Measurements from ENCODE around the gene SAMD14.

The SAMD14 gene

GRCh38 chr17:50112694-50113093 lies 17.3 kb downstream of the SAMD14 start:
- H3K4me3 ChIP-seq (ENCODE audit: control insufficient read depth, low read depth, low read length) = no peak overlapping the region
- TF ChIP-seq CTCF (IDR thresholded peaks at IDR 0.05; ENCODE audit: control insufficient read depth, insufficient read depth, low read depth, low read length, missing control alignments) = no peak
- no peak for DNase-seq (ENCODE audit: low read depth)

GRCh38 chr17:50111673-50112655 lies 18.0 kb downstream of the SAMD14 start:
- H3K4me3 ChIP-seq (ENCODE audit: control insufficient read depth, low read depth, low read length) = no peak overlapping the region
- no peak for DNase-seq (ENCODE audit: low read depth)

GRCh38 chr17:50110591-50111349 lies 19.2 kb downstream of the SAMD14 start:
- no peak for DNase-seq (ENCODE audit: low read depth)
- TF ChIP-seq CTCF (IDR thresholded peaks at IDR 0.05; ENCODE audit: control insufficient read depth, insufficient read depth, low read depth, low read length, missing control alignments) = no peak
- no peak overlapping the region for H3K4me3 ChIP-seq (ENCODE audit: control insufficient read depth, low read depth, low read length)

More at GRCh38 chr17:50111673-50112655, 18.0 kb downstream of the SAMD14 start:
- no peak for TF ChIP-seq CTCF (IDR thresholded peaks at IDR 0.05; ENCODE audit: control insufficient read depth, insufficient read depth, low read depth, low read length, missing control alignments)

- TF ChIP-seq CTCF (IDR thresholded peaks at IDR 0.05; ENCODE audit: control insufficient read depth, insufficient read depth, low read depth, low read length, missing control alignments) = no peak
- H3K4me3 ChIP-seq (ENCODE audit: control insufficient read depth, low read depth, low read length) = no peak overlapping the region
- no peak for DNase-seq (ENCODE audit: low read depth)
Observed at GRCh38 chr17:50109785-50110184, 20.2 kb downstream of the SAMD14 start.

- H3K4me3 ChIP-seq (ENCODE audit: control insufficient read depth, low read depth, low read length) = no peak overlapping the region
- TF ChIP-seq CTCF (IDR thresholded peaks at IDR 0.05; ENCODE audit: control insufficient read depth, insufficient read depth, low read depth, low read length, missing control alignments) = no peak
- no peak for DNase-seq (ENCODE audit: low read depth)
Observed at GRCh38 chr17:50109207-50109606, 20.8 kb downstream of the SAMD14 start.

- H3K4me3 ChIP-seq (ENCODE audit: control insufficient read depth, low read depth, low read length) = no peak overlapping the region
- TF ChIP-seq CTCF (IDR thresholded peaks at IDR 0.05; ENCODE audit: control insufficient read depth, insufficient read depth, low read depth, low read length, missing control alignments) = no peak
- DNase-seq (ENCODE audit: low read depth) = no peak
Observed at GRCh38 chr17:50108556-50108955, 21.4 kb downstream of the SAMD14 start.
